A549 (cell line): ENCODE measurements around the gene PRR7.

Source experiments
- MYC ChIP-seq: IDR thresholded peaks from 2 replicates; pipeline ENCODE4 v1.6.1; 2012; ENCODE audit warnings: mild to moderate bottlenecking, inconsistent platforms, low read length, improper control_type of control experiment, borderline replicate concordance
- POLR2A ChIP-seq: IDR thresholded peaks from 2 replicates; pipeline ENCODE4 v1.6.1; 2012; ENCODE audit warnings: mild to moderate bottlenecking, low read length
- TF ChIP-seq, protein P1 (sequence below): fragments of >200 bp; sonication (Bioruptor Twin); formaldehyde crosslinking; IDR thresholded peaks from 3 replicates; pipeline ENCODE4 v1.5.1; 2016
- TF ChIP-seq, protein P2 (sequence below): fragments of 450-650 bp; IDR thresholded peaks from 2 replicates; pipeline ENCODE4 v1.6.1; 2014; ENCODE audit warnings: antibody characterized with exemption

DNA sequence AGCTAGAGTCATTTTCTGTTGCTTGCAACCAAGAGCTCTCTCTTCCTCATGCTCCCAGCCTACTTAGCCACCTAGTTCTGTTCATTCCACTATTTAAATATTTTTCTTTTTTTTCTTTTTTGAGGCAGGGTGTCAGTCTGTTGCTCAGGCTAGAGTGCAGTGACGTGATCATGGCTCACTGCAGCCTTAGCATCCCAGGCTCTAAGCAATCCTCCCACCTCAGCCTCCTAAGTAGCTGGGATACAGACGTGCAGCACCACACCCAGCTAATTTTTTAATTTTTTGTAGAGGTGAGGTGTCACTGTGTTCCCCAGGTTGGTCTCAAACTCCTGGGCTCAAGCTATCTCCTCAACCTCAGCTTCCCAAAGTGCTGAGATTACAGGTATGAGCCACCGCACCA lies 32.1 kb upstream of the PRR7 start:
- TF ChIP-seq POLR2A, result no peak
- TF ChIP-seq, protein P1, sequence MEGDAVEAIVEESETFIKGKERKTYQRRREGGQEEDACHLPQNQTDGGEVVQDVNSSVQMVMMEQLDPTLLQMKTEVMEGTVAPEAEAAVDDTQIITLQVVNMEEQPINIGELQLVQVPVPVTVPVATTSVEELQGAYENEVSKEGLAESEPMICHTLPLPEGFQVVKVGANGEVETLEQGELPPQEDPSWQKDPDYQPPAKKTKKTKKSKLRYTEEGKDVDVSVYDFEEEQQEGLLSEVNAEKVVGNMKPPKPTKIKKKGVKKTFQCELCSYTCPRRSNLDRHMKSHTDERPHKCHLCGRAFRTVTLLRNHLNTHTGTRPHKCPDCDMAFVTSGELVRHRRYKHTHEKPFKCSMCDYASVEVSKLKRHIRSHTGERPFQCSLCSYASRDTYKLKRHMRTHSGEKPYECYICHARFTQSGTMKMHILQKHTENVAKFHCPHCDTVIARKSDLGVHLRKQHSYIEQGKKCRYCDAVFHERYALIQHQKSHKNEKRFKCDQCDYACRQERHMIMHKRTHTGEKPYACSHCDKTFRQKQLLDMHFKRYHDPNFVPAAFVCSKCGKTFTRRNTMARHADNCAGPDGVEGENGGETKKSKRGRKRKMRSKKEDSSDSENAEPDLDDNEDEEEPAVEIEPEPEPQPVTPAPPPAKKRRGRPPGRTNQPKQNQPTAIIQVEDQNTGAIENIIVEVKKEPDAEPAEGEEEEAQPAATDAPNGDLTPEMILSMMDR, result no peak
- TF ChIP-seq MYC, result no peak
- TF ChIP-seq, protein P2, sequence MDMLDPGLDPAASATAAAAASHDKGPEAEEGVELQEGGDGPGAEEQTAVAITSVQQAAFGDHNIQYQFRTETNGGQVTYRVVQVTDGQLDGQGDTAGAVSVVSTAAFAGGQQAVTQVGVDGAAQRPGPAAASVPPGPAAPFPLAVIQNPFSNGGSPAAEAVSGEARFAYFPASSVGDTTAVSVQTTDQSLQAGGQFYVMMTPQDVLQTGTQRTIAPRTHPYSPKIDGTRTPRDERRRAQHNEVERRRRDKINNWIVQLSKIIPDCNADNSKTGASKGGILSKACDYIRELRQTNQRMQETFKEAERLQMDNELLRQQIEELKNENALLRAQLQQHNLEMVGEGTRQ, result no peak
